ENCODE results near the gene NCF4.

NCF4 gene

DNA sequence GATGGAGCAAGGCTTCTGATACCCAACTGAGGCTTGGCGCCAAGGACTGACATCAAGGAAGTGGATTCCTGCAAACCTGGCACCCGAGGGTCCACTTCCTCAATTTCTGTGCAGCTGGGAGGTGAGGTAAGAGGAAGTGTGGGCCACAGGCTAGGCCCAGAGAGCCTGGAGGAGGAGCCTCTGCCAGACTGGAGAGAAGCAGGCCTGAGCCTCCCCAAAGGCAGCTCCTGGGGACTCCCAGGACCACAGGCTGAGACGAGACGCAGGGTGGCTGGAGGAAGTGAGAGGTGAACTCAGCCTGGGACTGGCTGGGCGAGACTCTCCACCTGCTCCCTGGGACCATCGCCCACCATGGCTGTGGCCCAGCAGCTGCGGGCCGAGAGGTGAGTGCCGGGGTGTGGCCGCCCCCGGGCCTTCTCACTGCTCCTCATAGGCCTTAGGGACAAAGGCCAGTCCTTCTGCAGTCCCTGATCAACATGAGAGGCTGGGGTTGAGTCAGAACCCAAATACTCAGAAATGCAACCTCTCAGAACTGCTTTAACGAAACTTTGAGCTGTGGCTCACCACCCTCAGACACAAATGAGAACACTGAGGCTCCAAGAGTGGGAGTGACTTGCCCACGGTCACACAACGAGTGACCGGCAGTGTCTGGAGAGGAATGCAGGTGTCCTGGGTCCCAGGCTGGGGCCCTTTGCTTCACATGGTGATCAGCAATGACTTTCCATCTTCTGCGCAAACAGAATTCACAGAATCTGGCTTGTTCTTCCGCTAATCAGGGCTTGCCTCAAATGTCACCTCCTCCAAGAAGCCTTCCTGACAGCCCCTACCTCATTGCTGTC is at the start of gene NCF4:
NCF4 (plus strand) TSS at position 186 of the 839 bp plus-strand sequence; CDS start at position 352, 166 bp downstream.
- DNase-seq, result peak; percentile 48 to 83

DNA sequence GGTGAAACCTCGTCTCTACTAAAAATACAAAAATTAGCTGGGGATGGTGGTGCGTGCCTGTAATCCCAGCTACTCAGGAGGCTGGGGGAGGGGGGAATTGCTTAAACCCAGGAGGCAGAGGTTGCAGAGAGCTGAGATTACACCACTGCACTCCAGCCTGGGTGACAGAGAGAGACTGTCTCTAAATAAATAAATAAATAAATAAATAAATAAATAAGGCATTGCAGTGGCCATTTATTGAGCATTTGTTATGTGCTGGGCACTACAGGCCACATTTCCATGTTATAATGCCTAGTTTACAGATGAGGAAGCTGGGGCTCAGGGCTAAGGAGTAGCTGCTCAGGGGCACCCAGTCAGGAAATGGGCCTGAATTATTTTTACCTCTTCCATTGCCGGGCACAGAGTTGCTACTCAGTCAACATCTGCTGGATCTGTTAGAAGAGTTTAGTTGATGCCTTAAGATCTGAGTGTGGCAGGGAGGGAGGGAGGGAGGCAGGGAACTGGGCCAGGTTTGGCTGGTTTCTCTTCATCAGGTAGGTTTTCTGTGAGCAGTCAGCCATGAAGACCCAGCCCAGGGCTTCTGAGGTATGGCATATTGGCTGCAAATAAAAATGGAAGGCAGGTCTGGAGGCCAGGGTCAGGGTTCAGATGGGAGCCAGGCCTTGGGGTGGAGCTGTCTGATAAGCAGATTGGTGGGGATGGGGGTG is 49.6 kb upstream of the NCF4 start:
- DNase-seq, result no peak

DNA sequence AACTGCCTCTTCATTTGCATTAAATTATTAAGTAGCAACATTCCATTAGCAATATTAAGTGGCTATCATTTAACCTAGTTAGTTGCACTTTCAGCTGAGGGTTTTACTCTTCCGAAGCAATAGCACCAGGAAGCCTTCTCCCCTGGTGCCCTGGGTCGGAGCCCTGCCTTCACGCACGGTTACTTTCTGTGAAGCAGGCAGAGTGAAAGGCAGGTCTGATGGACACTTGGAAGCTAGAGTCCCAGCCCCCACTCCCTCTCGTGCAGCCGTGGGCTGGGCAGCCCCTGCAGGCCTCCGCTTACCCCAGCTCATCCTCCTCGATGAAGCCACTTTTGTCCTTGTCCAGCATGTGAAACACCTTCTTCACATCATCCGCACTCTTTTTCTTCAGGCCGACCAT is 46.0 kb upstream of the NCF4 start:
- no peak for DNase-seq

DNA sequence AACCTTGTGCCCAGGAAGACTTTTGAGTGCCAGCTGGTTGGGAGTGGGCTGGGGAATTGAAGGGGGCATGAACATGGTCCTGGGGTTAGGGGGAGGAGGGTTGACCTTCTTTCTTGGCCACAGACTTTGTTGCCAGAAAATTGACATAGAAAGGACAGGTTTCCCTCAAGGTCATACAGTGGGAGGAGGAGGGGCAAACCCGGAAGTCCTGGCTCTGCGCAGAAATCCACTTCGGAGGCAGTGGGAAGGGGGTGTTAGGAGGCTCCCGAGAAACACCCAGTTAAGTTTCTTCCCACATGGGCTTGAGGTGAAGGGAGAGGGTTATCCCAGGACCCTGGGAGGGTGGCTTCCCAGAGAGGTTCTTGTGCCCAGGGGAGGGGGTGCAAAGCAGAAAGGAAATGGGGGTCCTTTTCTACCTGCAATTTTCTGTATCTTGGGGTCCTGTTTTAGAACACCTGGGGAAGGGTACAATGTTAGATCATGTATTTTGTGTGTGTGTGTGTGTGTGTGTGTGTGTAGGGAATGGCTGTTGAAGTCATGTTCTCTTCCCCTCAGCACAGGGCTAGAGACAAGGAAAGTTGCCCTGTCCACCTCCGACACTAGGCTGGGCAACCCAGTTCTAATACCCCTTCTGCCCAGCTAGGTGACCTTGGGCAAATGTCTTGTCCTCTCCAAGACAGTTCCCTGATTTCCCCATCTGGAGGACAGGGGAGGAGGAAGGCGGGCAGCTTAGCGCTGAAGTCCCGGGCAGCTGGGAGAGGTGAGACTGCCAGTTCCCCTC is 45.1 kb upstream of the NCF4 start:
- DNase-seq, result no peak

DNA sequence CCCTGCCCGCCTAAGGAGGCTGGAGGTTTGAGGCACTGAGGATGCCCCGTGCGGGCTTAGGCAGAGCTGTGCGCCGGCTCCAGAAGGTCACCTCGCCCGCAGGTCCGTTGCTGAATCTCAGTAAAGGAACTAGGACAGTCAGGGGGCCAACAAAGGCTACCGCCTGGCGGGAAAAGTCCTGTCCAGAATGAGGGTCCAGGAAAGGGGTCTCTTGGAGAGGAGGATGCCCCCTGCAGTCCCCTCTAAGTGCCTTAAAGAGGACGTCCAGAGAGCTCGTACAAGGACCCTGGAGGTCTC is 44.5 kb upstream of the NCF4 start:
- no peak for DNase-seq

DNA sequence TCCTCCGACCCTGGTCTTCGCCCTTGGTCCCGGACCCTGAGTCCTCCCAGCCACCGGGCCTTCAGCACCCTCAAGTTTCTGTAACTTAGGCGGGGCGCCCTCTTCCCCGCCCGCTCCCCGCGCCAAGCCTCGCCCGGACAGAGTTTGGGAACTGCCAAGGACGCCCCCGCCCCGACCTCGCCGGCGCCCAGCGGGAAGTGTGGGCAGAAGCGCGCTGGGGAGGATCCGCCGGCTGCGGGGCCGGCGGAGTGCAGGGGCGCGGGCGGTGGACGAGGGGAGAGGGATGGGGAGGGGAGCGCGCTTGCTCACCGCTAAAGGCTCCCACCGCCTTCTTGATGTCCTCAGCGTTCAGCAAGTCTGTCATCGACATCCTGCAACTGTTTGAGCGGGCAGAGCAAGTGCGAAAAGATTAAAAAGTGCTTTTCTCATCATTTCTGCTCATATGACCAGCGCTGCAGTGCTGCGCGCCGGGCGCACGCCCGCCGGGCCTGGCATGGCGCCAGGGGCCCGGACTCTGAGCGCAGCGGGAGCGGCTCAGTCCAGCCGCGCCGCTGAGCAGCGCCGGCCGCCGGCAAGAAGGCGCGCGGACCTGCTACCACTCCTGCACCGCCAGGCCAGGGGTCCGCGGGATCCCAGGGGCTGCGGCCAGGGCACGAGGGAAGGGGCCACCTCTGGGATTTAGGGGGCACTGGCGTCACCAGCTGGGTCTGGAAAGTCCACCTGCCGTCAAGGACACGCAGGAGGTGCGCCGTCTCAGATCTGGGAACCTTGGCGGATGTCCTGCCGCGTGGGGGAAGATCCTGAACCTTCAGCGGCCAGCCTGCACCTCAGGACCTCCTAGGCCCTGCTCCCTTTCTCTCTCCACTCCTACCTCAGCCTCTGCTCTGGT is 43.9 kb upstream of the NCF4 start, which contains the start of gene PVALB:
PVALB (minus strand) TSS at position 400 of the 889 bp plus-strand sequence; CDS start at position 370, 30 bp downstream.
- DNase-seq, result no peak

DNA sequence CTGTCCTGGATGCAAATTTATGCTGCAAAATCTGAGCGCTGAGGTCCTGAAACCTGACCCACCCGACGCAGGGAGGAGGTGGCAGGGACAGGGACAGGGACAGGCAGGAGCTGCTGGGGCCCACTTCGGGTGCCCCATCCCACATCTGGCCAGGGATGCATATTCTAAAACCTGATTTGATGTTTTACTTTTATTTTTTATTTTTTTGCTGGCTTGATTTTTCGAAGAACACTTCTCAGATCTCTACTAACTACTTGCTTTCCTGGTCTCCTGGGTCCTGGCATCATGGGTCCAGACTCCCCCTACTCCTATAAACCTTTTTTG is 43.3 kb upstream of the NCF4 start:
- no peak for DNase-seq

DNA sequence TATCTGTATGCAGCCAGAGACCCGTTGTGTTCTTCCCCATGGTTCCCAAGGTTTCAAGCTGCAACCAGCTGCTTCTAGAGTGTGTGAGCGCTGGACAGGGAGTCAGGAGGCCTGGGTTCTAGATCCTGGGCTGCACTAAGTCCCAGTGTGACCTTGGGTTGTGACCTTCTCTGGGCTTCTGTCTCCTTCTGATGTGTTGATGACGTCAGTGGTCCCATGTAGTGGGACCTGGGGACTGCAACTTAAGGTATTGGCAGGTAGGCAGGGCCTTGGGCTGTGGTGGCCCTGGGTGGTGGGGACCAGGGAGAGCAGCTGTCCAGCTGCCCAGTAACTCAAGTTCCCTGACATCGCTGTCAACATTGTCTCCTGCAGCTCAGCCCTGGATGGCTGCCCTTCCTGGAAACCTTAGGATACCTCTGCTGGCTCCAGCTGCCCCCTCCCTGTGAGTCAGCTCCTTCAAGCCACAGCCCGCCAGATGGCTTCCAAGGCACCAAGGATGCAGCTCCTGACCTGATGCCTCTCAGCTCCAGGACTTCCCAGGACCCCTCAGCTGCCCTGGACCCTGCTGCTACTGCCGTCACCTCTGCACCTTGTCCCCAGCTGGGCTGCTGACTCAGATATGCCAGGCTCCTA is 42.7 kb upstream of the NCF4 start:
- no peak for DNase-seq

DNA sequence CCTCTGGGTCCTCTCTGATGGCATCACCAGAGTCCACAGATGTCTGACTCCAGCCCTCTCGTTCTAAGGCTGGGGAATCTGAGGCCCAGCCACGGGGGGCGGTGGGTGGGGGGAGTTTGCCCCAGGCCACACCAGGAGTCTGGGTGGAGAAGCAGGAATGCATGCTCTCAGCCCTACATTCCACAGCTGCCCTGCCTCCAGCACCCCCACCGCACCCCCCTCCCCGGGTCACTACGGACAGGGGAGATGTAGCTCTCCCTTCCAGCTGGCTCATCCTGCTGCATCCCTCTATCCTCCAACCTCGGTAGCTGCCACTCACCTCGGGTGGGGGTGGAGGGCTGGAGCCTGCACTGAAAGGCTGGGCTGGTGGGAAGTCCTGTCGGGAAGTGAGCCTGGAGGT is 41.7 kb upstream of the NCF4 start:
- DNase-seq, result no peak

DNA sequence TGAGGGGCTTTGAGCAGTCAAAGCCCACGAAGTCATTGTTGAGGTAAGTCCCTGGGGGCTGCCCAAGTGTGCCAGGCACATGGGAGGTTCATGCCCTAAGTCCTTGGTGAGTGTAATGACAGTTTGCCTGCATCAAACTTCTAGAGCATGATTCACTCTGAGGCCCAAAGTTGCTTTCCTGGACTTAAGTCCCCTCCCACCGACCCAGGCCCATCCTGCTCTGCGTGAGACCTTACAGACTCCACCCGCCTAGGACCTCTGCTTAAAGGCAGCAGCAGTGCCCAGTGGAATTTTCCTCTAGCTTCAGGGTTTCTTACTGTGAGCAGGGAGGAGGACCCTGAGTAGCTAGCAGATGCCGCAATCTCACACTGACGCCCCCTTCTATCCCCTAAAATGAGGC is 38.2 kb upstream of the NCF4 start:
- DNase-seq, result no peak

DNA sequence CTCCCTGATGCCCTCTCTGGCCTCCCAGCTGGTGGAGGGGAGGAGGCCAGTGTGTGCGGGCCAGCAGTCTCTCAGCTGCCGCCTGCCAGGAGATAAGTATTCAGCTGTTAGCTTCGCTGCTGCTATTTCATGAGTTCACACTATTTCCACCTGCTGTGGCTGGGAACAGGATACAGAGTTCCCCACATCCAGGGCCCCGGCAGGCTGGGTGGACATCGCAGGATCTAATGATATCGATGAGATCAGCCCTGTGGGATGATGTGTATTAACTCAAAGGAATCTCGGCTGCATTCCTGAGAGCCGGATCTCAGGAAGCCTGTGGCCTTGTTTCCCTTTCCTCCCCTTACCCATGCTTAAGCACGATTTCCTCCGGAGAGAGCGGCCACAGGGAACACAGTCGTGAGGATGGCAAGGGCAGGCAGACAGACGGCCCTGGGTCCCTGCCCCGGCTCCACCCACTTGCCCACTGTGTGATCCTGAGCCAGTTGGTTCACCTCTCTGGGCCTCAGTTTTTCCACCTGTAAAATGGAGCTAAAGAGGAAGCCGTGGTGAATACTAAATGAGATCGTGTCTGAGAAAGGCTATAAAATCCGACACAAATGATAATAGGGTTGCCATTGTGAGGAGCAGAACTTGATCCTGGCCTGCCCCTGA is 37.5 kb upstream of the NCF4 start:
- DNase-seq, result no peak

DNA sequence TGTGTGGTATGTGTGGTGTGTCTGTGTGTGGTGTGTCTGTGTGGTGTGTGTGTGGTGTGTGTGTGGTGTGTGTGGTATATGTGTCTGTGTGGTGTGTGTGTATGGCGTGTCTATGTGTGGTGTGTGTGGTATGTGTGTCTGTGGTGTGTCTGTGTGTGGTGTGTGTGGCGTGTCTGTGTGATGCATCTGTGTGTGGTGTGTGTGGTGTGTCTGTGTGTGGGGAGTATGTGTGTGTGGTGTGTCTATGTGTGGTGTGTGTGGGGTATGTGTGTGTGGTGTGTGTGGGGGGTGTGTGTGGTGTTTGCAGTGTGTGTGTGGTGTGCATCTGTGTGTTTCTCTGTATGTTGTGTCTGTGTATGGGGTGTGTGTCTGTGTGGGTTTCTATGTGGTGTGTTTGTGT is 36.2 kb upstream of the NCF4 start:
- no peak for DNase-seq

DNA sequence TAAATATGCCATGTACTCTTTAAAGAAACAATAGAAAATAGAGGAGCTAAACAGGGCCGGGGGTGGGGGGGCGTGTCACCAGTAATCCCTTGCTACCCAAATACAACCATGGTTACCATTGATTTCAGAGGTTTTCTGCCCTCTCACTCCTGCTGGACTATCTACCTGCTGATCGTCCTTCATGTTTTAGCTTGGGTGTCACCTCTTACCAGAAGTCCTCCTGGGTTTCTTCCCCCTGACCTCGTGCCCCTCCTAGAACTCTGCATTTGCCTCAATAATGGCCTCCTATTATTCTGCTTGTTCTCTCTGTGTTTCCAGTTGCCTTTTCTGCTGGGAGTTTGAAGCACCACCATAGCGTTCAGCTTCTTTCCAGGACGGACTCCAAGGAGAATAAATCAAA is 34.5 kb upstream of the NCF4 start:
- no peak for DNase-seq

DNA sequence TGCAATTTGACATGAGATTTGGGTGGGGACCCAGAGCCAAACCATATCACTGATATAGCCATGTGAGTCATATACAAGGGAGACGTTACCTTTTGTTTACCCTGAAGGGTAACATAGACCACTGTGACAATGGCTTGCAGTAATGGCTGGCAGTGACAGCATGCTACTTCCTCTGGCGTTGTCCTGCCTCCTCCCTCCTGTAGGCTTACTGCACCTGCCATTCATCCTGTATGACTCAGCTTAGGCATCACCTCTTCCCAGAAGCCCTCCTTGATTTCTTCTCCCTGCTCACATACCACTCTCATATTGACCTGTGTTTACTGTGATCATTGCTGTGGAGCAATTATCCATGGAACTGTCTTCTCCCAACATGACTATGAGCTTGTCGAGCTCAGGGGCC is 32.0 kb upstream of the NCF4 start:
- DNase-seq, result no peak

DNA sequence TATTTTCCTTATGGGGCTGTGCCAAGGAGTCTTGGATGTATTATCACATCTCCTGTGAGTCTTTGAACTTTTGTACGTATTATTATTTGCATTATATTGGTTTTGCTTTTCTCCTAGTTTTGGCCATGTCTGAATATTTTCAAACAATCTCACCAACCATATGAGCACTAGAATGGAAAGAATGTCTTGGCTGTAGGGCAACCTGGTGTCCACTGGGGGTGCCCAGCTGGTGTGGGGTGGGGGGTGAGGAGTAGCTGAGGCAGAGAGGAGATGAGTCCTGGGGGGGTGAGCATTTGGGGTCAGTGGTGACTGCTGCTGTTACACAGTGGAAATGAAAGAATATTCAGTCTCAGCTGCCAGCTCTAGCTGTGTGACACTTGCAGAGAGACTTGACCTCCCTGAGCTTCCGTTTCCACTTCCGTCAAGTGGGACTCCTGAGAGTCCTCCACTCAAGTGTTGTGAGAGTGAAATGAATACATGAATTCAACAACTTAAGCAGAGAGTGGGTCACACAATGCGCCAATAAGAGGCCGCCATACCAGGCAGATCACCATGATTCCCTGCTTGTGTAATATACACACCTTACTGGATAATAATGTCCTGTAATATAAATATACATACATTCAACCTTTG is 31.3 kb upstream of the NCF4 start:
- DNase-seq, result no peak

DNA sequence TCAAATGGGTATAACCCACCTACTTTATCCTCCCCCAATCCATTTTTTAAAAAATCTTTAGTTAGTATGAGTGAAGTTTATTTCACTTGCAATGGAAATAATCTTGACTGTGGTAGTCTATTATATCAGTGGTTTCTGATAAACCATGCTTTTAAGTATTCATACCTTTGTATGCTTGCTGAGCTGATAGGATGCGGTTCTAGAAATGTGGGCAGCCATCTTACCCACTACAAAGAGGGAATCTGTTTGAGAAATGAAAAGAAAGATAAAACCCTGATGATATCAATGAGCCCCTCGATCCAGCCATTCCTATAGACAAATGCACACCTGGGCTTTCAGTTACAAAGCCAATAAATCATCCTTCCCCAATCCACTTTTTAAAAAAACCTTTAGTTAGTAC is 30.2 kb upstream of the NCF4 start:
- peak in 1 of 2 donors; percentile 18 for DNase-seq

DNA sequence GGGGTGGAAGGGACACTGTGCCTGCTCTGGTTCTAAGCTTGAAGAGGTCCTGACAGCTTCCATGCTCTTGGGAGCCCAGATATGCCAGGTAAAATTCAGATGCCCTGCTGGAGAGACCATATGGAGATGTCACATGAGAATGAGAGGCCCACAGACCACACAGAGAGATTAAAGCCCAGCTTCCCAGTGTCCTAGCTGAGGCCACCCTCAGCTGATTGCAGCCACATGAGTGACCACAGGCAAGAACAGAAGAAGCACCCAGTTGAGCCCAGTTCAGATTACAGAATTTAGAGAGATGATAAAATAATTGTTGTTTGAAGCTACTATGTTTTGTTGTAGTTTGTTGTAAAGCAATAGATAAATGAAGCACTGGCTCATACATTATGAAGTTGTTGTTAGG is 29.6 kb upstream of the NCF4 start:
- no peak for DNase-seq

DNA sequence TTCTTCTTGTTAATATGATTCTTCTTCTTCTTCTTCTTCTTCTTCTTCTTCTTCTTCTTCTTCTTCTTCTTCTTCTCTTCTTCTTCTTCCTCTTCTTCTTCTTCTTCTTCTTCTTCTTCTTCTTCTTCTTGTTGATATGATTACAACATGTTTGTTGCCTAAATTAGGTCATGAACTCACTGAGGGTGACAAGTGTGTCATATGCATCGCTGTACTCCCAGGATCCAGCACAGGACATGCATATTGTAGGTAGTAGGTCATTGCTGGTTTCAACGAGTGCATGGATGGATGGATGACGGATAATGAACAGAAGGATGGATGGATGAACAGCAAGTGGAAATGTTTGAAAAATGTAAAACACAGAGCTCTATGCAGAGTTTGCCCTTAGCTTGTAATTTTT is 29.1 kb upstream of the NCF4 start:
- DNase-seq, result no peak

DNA sequence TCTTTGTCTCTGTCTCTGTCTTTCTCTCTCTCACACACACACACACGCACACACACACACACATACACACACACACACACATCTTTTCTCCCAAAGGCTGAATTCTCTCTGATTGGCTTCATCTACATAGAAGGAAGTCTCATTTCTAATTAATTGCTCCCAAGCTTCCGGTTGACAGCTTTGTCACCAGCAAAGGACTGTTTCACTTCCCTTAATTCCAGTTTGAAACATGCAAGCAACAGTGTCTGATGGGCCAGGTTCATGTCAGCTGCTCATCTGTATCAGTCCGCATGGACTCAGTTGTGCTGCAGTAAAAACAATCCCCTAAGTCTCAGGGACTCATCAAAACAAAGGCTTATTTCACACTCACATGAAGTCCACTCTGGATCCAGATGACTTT is 27.7 kb upstream of the NCF4 start:
- peak in 1 of 2 donors; percentile 24 for DNase-seq

DNA sequence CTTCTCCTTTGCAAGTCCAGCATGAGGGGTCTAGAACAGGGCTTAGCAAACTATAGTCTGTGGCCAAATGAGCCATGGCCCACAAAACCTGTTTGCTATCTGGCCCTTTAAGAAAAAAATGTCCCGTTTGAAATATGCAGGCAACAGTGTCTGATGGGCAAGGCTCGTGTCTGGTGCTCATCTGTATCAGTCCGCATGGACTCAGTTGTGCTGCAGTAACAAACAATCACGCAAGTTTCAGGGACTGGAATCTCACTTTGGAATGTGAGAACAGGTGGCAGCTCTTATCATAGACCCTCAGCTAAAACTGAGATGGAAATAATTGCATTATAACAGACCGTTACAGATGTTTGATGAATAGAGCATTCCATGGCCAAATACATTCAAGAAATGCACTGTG is 24.9 kb upstream of the NCF4 start:
- no peak for DNase-seq

All from CD4-positive, alpha-beta T cell treated with Interleukin-1 beta for 1 hour (primary cell).